WTC11 (cell line): Measurements from ENCODE around the gene PRSS1. TPM values are rescaled to one million over a fixed set of nuclear protein-coding genes. Genes with fewer than 3 reads are reported as not detected.

Source experiments
- ATAC-seq: fragments of 200-7000 bp; cut with Tn5 transposase; 2 replicates; pipeline ENCODE4 v1.10.0; 2021; ENCODE audit warnings: mild to moderate bottlenecking, moderate library complexity
- CTCF ChIA-PET: fragments of 300-600 bp; sonication (Branson Sonifier 250); formaldehyde crosslinking; loops from one replicate; lab custom pipeline; 2021; ENCODE audit warnings: antibody characterized with exemption; lab: Charles Lee
- POLR2A ChIA-PET: fragments of 350-600 bp; sonication (Branson Sonifier 250); formaldehyde crosslinking; loops from one replicate; lab custom pipeline; 2021; ENCODE audit warnings: antibody characterized with exemption; lab: Charles Lee
- DNase-seq: peaks from one replicate; pipeline ENCODE4 v3.0.0; 2021; ENCODE audit warnings: low spot score
- H3K27ac Mint-ChIP-seq: 2 replicates; pipeline ENCODE4 v1.8.0; 2021; ENCODE audit warnings: mixed read lengths
- H3K27me3 Mint-ChIP-seq: 2 replicates; pipeline ENCODE4 v1.8.0; 2021; ENCODE audit warnings: low read depth, mild to moderate bottlenecking, moderate library complexity, mixed read lengths
- H3K36me3 Mint-ChIP-seq: 2 replicates; pipeline ENCODE4 v1.8.0; 2021; ENCODE audit warnings: mixed read lengths
- H3K4me1 Mint-ChIP-seq: 2 replicates; pipeline ENCODE4 v1.8.0; 2022; ENCODE audit warnings: mixed read lengths
- H3K4me3 Mint-ChIP-seq: 2 replicates; pipeline ENCODE4 v1.8.0; 2021; ENCODE audit warnings: mild to moderate bottlenecking, moderate library complexity, mixed read lengths
- H3K9me3 Mint-ChIP-seq: 2 replicates; pipeline ENCODE4 v1.8.0; 2021; ENCODE audit warnings: mixed read lengths
- CBFB ChIP-seq: sonication (generic); formaldehyde crosslinking; IDR thresholded peaks from 2 replicates; pipeline ENCODE4 v1.8.1; 2022; ENCODE audit warnings: mild to moderate bottlenecking, low read depth, missing genetic modification reagents
- NFYB ChIP-seq: sonication (generic); formaldehyde crosslinking; conservative IDR thresholded peaks from 2 replicates; pipeline ENCODE4 v1.8.0; 2022; ENCODE audit warnings: low read depth, missing genetic modification reagents
- NR2C2 ChIP-seq: sonication (generic); formaldehyde crosslinking; IDR thresholded peaks from 2 replicates; pipeline ENCODE4 v1.8.0; 2022; ENCODE audit warnings: mild to moderate bottlenecking, missing genetic modification reagents
- RELA ChIP-seq: sonication (generic); formaldehyde crosslinking; IDR thresholded peaks from 2 replicates; pipeline ENCODE4 v1.8.1; 2022; ENCODE audit warnings: missing genetic modification reagents, mild to moderate bottlenecking, borderline replicate concordance
- SP1 ChIP-seq: sonication (generic); formaldehyde crosslinking; conservative IDR thresholded peaks from 2 replicates; pipeline ENCODE4 v1.8.1; 2022; ENCODE audit warnings: missing genetic modification reagents
- total RNA-seq: library from RNA; stranded (reverse); gene quantifications from 3 replicates; pipeline ENCODE4 v1.2.3, GENCODE V29; 2021
- TF ChIP-seq, protein P1 (sequence below): fragments of 250-450 bp; sonication (Bioruptor Pico); IDR thresholded peaks from 2 replicates; pipeline ENCODE4 v1.8.0; 2021; ENCODE audit warnings: mild to moderate bottlenecking
- TF ChIP-seq, protein P2 (sequence below): sonication (generic); formaldehyde crosslinking; IDR thresholded peaks from 2 replicates; pipeline ENCODE4 v1.8.1; 2022; ENCODE audit warnings: low read depth, missing genetic modification reagents, borderline replicate concordance
- TF ChIP-seq, protein P3 (sequence below): sonication (generic); formaldehyde crosslinking; IDR thresholded peaks from 2 replicates; pipeline ENCODE4 v1.8.0; 2022; ENCODE audit warnings: missing genetic modification reagents
- TF ChIP-seq, protein P4 (sequence below): sonication (generic); formaldehyde crosslinking; IDR thresholded peaks from 2 replicates; pipeline ENCODE4 v1.8.0; 2023; ENCODE audit warnings: missing genetic modification reagents, mild to moderate bottlenecking, borderline replicate concordance
- TF ChIP-seq, protein P5 (sequence below): sonication (generic); formaldehyde crosslinking; IDR thresholded peaks from 2 replicates; pipeline ENCODE4 v1.8.1; 2023; ENCODE audit warnings: mild to moderate bottlenecking, moderate library complexity, missing genetic modification reagents
- TF ChIP-seq, protein P6 (sequence below): sonication (generic); formaldehyde crosslinking; IDR thresholded peaks from 2 replicates; pipeline ENCODE4 v1.8.1; 2023; ENCODE audit warnings: mild to moderate bottlenecking, missing genetic modification reagents
- TF ChIP-seq, protein P7 (sequence below): sonication (generic); formaldehyde crosslinking; conservative IDR thresholded peaks from 2 replicates; pipeline ENCODE4 v1.8.1; 2022; ENCODE audit warnings: mild to moderate bottlenecking, missing genetic modification reagents
- TF ChIP-seq, protein P8 (sequence below): sonication (generic); formaldehyde crosslinking; IDR thresholded peaks from 2 replicates; pipeline ENCODE4 v1.8.1; 2022; ENCODE audit warnings: mild to moderate bottlenecking, missing genetic modification reagents, moderate library complexity, borderline replicate concordance
- TF ChIP-seq, protein P9 (sequence below): sonication (generic); formaldehyde crosslinking; IDR thresholded peaks from 2 replicates; pipeline ENCODE4 v1.8.1; 2023; ENCODE audit warnings: mild to moderate bottlenecking, missing genetic modification reagents, borderline replicate concordance

Gene PRSS1
- total RNA-seq, 1 experiment from 2014 or later, result 11.1 TPM

DNA sequence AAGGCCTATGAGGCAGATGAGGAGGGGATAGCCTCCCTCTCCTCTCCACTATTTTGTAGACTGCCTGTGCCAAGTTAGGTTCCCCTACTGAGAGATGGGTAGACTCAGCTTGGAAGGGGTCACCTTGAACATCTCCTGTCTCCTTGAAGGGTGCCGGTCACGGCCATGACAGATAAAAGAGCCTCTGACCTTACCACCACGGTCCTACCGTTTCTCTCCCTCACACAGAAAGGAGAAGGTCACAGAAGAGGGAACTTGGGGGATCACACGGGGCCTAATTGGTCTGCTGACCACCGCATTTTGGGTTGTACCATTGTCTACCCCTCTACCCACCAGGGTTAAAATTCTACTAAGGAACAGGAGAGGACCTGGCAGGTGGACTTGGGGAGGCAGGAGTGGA lies 38.5 kb downstream of the PRSS1 start:
- CTCF ChIA-PET, result interaction anchor here (1.1 to 2.5 kb wide), 4 partner anchors 23 to 230 kb away, joined by 3 to 9 read pairs (median 4); no protein-coding TSS in a partner anchor

More for the DNA sequence above, 38.5 kb downstream of the PRSS1 start:
- POLR2A ChIA-PET, result no interaction called here
- Mint-ChIP-seq H3K4me3 (no peak overlapping the region), H3K27me3 (peaks cover 4% of the 10 kb centered on the region; the same call in 1 of the 2 replicates), H3K27ac (no peak overlapping the region), H3K36me3 (no peaks in the 10 kb centered on the region), H3K9me3 (no peaks in the 10 kb centered on the region), H3K4me1 (peaks cover 7% of the 10 kb centered on the region)
- TF ChIP-seq CBFB (CRISPR knock-in tag) (no peak), RELA (CRISPR knock-in tag) (no peak), NFYB (CRISPR knock-in tag) (no peak), SP1 (no peak), NR2C2 (CRISPR knock-in tag) (no peak)
- TF ChIP-seq, protein P1, sequence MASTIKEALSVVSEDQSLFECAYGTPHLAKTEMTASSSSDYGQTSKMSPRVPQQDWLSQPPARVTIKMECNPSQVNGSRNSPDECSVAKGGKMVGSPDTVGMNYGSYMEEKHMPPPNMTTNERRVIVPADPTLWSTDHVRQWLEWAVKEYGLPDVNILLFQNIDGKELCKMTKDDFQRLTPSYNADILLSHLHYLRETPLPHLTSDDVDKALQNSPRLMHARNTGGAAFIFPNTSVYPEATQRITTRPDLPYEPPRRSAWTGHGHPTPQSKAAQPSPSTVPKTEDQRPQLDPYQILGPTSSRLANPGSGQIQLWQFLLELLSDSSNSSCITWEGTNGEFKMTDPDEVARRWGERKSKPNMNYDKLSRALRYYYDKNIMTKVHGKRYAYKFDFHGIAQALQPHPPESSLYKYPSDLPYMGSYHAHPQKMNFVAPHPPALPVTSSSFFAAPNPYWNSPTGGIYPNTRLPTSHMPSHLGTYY (CRISPR knock-in tag), result no peak
- TF ChIP-seq, protein P2, sequence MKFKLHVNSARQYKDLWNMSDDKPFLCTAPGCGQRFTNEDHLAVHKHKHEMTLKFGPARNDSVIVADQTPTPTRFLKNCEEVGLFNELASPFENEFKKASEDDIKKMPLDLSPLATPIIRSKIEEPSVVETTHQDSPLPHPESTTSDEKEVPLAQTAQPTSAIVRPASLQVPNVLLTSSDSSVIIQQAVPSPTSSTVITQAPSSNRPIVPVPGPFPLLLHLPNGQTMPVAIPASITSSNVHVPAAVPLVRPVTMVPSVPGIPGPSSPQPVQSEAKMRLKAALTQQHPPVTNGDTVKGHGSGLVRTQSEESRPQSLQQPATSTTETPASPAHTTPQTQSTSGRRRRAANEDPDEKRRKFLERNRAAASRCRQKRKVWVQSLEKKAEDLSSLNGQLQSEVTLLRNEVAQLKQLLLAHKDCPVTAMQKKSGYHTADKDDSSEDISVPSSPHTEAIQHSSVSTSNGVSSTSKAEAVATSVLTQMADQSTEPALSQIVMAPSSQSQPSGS (CRISPR knock-in tag), result no peak
- TF ChIP-seq, protein P3, sequence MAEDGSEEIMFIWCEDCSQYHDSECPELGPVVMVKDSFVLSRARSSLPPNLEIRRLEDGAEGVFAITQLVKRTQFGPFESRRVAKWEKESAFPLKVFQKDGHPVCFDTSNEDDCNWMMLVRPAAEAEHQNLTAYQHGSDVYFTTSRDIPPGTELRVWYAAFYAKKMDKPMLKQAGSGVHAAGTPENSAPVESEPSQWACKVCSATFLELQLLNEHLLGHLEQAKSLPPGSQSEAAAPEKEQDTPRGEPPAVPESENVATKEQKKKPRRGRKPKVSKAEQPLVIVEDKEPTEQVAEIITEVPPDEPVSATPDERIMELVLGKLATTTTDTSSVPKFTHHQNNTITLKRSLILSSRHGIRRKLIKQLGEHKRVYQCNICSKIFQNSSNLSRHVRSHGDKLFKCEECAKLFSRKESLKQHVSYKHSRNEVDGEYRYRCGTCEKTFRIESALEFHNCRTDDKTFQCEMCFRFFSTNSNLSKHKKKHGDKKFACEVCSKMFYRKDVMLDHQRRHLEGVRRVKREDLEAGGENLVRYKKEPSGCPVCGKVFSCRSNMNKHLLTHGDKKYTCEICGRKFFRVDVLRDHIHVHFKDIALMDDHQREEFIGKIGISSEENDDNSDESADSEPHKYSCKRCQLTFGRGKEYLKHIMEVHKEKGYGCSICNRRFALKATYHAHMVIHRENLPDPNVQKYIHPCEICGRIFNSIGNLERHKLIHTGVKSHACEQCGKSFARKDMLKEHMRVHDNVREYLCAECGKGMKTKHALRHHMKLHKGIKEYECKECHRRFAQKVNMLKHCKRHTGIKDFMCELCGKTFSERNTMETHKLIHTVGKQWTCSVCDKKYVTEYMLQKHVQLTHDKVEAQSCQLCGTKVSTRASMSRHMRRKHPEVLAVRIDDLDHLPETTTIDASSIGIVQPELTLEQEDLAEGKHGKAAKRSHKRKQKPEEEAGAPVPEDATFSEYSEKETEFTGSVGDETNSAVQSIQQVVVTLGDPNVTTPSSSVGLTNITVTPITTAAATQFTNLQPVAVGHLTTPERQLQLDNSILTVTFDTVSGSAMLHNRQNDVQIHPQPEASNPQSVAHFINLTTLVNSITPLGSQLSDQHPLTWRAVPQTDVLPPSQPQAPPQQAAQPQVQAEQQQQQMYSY (CRISPR knock-in tag), result no peak
- TF ChIP-seq, protein P4, sequence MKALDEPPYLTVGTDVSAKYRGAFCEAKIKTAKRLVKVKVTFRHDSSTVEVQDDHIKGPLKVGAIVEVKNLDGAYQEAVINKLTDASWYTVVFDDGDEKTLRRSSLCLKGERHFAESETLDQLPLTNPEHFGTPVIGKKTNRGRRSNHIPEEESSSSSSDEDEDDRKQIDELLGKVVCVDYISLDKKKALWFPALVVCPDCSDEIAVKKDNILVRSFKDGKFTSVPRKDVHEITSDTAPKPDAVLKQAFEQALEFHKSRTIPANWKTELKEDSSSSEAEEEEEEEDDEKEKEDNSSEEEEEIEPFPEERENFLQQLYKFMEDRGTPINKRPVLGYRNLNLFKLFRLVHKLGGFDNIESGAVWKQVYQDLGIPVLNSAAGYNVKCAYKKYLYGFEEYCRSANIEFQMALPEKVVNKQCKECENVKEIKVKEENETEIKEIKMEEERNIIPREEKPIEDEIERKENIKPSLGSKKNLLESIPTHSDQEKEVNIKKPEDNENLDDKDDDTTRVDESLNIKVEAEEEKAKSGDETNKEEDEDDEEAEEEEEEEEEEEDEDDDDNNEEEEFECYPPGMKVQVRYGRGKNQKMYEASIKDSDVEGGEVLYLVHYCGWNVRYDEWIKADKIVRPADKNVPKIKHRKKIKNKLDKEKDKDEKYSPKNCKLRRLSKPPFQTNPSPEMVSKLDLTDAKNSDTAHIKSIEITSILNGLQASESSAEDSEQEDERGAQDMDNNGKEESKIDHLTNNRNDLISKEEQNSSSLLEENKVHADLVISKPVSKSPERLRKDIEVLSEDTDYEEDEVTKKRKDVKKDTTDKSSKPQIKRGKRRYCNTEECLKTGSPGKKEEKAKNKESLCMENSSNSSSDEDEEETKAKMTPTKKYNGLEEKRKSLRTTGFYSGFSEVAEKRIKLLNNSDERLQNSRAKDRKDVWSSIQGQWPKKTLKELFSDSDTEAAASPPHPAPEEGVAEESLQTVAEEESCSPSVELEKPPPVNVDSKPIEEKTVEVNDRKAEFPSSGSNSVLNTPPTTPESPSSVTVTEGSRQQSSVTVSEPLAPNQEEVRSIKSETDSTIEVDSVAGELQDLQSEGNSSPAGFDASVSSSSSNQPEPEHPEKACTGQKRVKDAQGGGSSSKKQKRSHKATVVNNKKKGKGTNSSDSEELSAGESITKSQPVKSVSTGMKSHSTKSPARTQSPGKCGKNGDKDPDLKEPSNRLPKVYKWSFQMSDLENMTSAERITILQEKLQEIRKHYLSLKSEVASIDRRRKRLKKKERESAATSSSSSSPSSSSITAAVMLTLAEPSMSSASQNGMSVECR (CRISPR knock-in tag), result no peak
- TF ChIP-seq, protein P5, sequence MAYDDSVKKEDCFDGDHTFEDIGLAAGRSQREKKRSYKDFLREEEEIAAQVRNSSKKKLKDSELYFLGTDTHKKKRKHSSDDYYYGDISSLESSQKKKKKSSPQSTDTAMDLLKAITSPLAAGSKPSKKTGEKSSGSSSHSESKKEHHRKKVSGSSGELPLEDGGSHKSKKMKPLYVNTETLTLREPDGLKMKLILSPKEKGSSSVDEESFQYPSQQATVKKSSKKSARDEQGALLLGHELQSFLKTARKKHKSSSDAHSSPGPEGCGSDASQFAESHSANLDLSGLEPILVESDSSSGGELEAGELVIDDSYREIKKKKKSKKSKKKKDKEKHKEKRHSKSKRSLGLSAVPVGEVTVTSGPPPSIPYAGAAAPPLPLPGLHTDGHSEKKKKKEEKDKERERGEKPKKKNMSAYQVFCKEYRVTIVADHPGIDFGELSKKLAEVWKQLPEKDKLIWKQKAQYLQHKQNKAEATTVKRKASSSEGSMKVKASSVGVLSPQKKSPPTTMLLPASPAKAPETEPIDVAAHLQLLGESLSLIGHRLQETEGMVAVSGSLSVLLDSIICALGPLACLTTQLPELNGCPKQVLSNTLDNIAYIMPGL, result no peak
- TF ChIP-seq, protein P6, sequence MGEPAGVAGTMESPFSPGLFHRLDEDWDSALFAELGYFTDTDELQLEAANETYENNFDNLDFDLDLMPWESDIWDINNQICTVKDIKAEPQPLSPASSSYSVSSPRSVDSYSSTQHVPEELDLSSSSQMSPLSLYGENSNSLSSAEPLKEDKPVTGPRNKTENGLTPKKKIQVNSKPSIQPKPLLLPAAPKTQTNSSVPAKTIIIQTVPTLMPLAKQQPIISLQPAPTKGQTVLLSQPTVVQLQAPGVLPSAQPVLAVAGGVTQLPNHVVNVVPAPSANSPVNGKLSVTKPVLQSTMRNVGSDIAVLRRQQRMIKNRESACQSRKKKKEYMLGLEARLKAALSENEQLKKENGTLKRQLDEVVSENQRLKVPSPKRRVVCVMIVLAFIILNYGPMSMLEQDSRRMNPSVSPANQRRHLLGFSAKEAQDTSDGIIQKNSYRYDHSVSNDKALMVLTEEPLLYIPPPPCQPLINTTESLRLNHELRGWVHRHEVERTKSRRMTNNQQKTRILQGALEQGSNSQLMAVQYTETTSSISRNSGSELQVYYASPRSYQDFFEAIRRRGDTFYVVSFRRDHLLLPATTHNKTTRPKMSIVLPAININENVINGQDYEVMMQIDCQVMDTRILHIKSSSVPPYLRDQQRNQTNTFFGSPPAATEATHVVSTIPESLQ (CRISPR knock-in tag), result no peak
- TF ChIP-seq, protein P7, sequence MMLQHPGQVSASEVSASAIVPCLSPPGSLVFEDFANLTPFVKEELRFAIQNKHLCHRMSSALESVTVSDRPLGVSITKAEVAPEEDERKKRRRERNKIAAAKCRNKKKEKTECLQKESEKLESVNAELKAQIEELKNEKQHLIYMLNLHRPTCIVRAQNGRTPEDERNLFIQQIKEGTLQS (CRISPR knock-in tag), result no peak
- TF ChIP-seq, protein P8, sequence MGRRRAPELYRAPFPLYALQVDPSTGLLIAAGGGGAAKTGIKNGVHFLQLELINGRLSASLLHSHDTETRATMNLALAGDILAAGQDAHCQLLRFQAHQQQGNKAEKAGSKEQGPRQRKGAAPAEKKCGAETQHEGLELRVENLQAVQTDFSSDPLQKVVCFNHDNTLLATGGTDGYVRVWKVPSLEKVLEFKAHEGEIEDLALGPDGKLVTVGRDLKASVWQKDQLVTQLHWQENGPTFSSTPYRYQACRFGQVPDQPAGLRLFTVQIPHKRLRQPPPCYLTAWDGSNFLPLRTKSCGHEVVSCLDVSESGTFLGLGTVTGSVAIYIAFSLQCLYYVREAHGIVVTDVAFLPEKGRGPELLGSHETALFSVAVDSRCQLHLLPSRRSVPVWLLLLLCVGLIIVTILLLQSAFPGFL (CRISPR knock-in tag), result no peak
- TF ChIP-seq, protein P9, sequence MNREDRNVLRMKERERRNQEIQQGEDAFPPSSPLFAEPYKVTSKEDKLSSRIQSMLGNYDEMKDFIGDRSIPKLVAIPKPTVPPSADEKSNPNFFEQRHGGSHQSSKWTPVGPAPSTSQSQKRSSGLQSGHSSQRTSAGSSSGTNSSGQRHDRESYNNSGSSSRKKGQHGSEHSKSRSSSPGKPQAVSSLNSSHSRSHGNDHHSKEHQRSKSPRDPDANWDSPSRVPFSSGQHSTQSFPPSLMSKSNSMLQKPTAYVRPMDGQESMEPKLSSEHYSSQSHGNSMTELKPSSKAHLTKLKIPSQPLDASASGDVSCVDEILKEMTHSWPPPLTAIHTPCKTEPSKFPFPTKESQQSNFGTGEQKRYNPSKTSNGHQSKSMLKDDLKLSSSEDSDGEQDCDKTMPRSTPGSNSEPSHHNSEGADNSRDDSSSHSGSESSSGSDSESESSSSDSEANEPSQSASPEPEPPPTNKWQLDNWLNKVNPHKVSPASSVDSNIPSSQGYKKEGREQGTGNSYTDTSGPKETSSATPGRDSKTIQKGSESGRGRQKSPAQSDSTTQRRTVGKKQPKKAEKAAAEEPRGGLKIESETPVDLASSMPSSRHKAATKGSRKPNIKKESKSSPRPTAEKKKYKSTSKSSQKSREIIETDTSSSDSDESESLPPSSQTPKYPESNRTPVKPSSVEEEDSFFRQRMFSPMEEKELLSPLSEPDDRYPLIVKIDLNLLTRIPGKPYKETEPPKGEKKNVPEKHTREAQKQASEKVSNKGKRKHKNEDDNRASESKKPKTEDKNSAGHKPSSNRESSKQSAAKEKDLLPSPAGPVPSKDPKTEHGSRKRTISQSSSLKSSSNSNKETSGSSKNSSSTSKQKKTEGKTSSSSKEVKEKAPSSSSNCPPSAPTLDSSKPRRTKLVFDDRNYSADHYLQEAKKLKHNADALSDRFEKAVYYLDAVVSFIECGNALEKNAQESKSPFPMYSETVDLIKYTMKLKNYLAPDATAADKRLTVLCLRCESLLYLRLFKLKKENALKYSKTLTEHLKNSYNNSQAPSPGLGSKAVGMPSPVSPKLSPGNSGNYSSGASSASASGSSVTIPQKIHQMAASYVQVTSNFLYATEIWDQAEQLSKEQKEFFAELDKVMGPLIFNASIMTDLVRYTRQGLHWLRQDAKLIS (CRISPR knock-in tag), result no peak
- DNase-seq, result no peak
- ATAC-seq, result no peak
